ENCODE measurements around the gene PLXNA2.

Gene PLXNA2

GRCh38 chr1:208243967-208244916 is at the start of gene PLXNA2:
TSS of gene PLXNA2 (minus strand) at chr1:208244384. CDS start at chr1:208217922, 26,462 bp downstream.
- peak; percentile 68 to 91 (median 83) for DNase-seq

GRCh38 chr1:208292908-208293307 is 48.7 kb upstream of the PLXNA2 start:
- DNase-seq = no peak

GRCh38 chr1:208291923-208292711 is 47.9 kb upstream of the PLXNA2 start:
- DNase-seq = no peak

DNA sequence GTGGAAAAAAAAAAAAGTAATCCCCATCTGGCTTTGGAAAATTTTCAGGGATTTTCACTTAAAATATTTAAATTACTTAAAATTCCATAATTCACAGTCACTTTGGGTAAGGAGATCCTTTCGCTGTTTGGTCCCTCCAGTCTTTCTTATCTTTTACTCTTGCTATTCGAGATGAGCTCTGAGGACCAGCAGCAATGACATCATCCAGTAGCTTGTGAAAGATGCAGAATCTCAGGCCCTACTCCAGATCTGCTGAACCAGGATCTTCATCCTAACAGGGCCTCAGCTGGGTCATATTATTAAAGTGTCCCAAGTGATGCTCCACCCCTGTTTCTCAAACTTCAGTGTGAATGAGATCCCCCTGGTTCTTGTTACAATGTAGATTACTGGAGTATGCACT is 46.9 kb upstream of the PLXNA2 start:
- no peak for DNase-seq

DNA sequence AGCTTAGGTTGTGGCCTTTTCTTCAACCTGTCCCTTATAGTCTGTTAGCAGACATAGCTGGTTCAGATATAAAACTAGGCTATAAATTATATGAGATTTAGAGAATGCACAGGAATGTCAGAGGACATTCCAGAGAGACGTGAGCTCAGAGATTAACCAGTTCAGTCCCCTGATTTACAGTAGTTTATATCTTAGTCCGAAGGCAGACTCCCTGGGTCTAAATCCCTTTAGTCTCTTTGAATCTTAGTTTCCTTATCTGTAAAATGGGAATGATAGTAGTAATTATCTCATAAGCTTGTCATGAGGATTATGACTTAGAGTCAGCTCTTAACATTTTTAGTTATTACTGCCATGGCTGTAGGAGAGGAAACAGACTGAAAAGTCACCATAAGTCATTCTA is 45.5 kb upstream of the PLXNA2 start:
- no peak for DNase-seq

- DNase-seq = no peak
Observed at GRCh38 chr1:208288495-208288894, 44.3 kb upstream of the PLXNA2 start.

DNA sequence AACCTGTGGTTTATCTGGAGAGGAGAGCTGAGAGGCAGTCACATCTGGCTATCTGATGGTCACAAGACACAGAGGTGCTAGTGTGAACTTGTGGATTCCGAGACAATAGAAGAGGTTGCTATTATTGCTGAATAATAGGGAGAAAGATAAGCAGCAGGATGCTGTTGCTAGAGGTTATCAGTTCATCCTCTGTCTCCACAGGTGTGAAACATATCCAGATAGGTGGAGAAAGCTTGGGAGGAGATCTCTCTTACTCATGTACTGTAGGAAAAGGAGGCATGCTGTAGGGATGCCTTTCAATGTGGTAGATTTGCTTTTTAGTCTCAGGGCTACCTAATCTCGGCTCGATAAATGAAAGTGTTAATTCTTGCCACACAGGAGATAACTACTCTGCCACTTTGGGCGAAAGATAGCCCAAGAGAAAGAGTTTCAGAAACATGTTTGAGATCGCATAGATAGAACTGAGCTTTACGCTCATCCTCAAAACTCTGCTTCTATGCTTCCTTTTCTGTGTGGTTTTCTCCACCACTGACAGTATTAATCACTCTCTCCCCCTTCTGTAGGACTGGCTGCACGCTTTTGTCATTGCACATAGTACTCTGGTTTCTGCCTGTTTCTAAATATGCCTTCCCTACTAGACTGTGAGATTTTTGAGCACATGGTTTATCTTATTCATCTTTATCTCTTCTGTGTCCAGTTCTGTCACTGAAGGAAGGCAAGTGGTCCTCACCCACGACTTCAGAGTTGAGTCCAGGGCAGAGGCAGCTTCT is 36.7 kb upstream of the PLXNA2 start:
- no peak for DNase-seq

- no peak for DNase-seq
Observed at GRCh38 chr1:208279826-208280588, 35.8 kb upstream of the PLXNA2 start.

DNA sequence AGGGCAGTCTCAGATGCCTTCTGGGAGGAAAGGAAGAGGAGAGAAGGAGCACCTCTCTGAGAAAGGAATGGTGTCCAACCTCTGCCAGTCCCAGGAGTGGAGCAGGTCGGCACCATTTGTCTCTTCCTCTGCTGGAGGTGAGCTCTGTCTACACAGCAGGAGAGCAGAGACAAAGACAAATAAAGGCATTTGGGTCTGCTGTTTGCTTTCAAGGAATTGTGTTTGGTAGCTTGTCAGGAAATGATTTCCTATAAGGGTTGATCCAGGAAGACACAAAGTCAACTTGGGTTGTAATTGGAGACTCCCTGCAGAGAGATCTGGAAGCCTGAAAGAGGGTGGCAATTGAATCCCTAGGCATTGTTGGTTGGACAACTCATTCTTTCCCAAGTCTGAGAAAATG is 34.5 kb upstream of the PLXNA2 start:
- DNase-seq = peak in 2 of 3 experiments; percentile 29 to 70

DNA sequence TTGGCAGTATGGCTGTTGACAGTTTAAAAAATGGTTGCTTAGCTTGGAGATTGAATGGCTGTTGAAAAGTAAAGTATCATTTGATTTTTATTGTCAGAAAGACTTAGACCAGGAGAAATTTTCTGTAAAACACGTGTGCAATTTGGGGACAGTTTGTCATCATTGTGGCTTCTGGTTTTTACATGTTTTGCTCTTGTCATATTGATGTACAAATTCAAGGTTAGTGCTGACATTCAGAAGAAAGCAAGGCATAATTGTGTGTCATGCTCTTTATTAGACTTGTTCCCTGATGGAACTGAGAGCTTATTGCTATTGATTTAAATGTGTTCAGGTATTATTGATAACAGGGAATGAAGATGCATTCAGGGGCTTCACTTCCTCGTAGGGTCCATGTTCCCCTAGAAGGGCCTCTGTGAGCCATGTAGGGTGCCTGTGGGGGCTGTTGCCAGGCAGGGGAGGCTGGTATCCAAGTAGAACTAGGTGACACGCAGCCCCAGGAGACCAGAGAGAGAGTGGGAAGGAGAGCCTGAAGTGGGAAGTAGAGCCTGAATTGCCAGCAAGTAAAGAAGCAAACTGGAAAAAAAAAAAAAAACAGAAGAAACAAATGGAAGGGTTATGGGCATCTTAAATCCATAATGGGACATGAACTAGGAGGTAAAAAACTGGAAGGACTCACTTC is 32.7 kb upstream of the PLXNA2 start:
- no peak for DNase-seq

GRCh38 chr1:208275083-208275482 is 30.9 kb upstream of the PLXNA2 start:
- DNase-seq = no peak

DNA sequence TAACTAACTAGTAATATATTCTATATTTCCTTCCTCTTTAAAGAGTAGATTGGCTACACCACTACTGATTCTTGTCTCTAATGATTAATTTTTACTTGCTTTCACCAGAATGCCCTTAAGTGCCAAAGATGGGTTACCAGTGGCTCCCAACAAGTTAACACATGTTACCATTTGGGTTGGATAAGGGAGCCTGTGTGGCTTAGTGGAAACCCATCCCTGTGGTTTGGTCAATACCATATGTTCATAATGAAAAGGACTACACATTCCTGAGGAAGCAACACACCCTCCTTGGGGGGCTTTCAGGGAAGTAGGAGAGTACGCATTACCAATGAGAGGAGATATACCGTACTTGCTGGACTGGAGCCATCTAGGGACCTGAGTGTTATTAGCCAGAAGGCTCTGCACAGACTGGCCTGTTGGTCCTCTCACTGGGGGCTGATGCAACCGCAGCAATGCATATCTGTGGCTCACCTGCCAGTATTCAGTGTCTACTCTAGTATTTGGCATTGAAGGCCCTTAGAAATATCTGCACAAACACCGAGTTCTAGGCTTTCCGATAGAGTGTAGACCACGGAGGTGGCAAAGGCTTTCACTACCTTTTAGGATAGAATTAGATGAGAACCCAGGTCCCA is 29.3 kb upstream of the PLXNA2 start:
- no peak for DNase-seq

DNA sequence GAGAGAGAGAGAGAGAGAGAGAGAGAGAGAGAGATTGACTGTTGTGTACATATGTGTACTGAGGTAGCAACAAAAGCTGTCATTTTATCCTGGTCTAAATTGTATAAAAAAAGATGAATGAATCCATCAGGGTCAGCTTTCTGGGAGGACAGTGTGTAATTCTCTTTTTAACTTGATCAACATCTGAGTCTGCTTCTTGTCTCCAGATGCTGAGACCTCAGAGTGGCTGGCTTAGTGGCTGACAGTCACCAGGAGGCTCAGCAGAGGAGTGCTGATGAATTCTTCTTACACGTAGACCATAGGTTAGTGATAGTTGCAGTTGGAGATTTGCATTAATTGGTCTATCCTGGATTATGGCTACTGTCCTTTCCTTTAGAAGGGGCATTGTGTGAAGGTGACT is 28.5 kb upstream of the PLXNA2 start:
- DNase-seq = no peak

DNA sequence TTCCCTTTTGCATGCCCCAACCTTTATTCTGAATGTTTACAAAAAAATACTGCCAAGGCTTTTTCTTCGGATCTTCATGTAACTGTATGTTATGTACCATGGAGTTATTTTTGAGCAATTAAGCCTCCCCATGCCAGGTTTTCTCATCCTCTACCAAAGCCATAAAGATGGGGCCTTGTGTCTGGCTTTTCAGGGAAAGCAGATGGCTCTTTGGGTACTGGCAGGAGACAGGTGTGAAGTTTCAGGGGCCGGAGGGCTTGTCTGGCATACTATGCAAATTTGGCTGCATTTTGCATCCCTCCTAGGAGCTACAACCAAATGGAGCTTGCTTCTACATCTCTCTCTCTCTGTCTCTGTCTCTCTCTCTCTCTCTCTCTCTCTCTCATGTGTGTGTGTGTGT is 28.1 kb upstream of the PLXNA2 start:
- DNase-seq = no peak

GRCh38 chr1:208271236-208271635 is 27.1 kb upstream of the PLXNA2 start:
- DNase-seq = no peak

- peak in 1 of 3 experiments; percentile 34 for DNase-seq
Observed at GRCh38 chr1:208270651-208271141, 26.5 kb upstream of the PLXNA2 start.

- DNase-seq = no peak
Observed at GRCh38 chr1:208269338-208269666, 25.1 kb upstream of the PLXNA2 start.

DNA sequence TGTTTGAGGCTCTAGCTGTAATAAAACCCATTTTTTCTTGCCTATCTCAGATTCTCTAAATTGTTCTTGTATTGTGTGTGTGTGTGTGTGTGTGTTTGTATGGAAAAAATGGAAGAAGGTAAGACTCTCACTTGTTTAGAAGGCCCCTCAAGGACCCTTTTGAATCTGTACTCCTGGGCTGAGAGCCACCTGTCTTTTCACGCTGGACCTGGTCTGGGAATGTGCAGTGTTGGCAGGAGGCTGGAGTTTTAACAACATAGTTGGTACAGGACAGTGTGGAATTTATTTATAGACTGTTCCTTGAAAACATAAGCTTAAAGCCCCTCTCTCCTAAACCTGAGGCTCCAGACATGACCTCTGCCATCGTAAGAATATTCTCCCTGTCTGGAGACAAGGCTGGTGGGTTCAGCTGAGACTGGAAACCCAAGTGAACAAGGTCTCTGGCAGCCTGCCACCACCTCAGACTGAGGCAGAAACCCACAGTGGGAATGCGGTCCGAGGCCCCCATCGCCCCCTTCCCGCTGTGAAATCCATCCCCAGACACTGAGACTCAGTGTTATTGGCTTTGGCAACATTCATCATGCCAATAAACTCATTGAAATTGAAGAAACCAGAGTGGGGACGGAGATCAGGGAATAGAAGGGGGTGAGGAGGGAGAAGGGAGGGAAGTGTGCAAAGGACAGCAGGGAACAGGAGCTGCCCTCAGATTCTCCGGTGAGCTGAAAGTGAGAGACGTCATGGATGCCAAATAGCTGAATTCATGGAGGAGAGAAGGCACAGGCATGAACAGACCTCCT is 24.6 kb upstream of the PLXNA2 start:
- DNase-seq = no peak

GRCh38 chr1:208265525-208265924 is 21.3 kb upstream of the PLXNA2 start:
- no peak for DNase-seq

DNA sequence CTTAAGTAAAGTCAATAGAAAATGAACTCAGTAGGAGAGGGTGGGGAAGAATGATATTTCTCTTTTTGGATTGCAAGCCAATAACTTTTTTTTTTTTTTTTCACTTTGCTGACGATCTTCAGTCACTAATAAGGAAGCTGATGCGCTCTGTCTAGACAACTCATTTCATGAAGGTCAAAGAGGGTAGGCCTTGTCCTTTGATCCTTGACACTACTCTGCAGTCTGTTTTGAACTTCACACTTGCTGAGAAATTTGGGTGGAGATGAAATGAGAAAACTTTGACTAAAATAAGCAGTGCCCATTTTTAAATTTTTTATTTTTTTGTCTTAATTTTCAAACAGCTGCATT is 20.9 kb upstream of the PLXNA2 start:
- no peak for DNase-seq

All from NCI-H1417 (cell line).